Raji (cell line): Measurements from ENCODE around the gene ANK3.

ENCODE experiments used
- POLR2A ChIP-seq: IDR thresholded peaks from 2 replicates; pipeline ENCODE4 v1.6.1; 2011; ENCODE audit warnings: low read depth, low read length, control low read depth; ENCODE audit not compliant: insufficient read depth

ANK3 gene

DNA sequence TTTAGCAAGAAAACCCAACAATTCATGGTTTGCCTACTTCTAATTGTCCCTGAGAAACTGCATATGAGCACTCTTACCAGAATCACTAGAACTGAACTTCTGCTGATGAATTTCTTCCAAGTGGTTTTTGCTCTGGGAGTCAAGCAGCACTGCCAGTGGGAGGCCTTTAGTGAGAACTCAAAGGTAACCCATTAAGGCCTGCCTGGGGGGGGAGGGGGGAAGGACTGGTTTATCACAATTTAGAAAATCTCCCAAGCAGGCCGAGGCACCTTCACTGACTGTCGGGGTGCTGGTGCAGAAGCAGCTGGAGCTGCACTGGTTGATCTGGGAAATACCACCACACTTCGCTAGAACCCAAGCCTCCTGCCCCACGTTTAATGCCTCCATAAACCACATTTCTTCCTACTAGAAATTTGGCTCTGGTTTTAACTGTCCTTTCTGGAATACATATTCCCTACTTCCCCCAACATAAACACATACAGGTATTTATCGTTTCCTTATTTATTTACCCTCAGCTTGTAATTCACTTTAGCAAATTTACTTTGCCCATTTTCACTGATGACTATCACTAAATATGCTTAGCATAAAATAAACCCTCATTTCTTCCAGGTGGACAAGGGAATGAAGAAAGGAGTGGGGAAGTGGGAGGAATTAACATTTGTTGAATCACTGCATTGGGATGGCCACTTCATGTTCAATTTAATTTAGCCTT, 14.2 kb downstream of the ANK3 start:
- no peak for TF ChIP-seq POLR2A

DNA sequence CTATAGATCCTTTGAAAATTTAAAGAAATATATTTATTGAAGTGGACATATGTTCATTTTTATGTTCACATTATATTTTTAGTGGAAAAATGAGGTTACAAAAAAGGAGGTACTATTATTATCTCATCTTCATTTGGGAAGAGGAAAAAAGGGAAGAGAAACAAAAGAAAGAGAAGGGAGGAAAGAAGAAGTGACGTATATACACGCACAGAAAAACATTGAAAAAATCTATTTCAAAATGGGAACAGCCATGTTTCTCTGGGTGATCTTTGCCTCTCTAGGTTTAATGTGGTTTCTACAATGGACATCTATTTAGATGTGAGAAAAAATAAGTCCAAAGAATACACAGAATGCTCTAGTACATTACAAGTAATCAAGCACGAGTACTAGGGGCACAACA, 14.8 kb downstream of the ANK3 start:
- TF ChIP-seq POLR2A: no peak

DNA sequence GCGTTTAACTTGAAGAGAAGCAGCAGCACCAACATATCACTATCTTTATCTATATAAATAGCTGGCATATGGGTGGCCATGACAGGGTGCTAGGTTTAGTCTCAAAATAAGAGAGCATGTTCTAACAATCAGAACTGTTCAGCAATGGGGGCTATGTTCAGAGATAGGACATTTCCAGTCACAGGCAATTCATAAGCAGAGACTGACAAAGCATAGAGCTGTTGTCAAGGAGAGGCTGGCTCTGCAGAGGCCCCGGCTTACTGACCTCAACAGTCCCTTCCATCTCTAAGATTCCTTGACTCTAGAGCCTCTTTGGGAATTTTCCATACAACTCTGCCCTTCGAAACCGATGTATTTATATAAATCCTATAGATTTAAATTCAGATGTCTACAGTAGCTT, 17.2 kb downstream of the ANK3 start:
- no peak for TF ChIP-seq POLR2A

DNA sequence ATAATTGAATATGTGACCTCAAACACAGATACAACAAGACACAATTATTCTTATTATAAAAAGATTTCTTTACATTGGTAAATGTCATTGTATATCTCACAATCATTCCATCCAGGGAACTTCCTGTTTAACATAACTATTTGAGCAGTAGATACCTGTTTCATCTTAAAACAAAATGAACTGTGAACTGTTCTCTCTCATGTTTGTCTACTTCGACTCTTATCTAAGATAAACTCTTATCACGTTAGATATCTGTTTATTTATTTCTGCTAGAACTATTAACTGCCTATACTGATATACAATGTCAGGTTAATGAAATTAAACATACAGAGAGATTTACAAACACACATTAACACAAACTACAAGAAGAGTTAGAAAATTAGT, 20.1 kb downstream of the ANK3 start:
- no peak for TF ChIP-seq POLR2A

DNA sequence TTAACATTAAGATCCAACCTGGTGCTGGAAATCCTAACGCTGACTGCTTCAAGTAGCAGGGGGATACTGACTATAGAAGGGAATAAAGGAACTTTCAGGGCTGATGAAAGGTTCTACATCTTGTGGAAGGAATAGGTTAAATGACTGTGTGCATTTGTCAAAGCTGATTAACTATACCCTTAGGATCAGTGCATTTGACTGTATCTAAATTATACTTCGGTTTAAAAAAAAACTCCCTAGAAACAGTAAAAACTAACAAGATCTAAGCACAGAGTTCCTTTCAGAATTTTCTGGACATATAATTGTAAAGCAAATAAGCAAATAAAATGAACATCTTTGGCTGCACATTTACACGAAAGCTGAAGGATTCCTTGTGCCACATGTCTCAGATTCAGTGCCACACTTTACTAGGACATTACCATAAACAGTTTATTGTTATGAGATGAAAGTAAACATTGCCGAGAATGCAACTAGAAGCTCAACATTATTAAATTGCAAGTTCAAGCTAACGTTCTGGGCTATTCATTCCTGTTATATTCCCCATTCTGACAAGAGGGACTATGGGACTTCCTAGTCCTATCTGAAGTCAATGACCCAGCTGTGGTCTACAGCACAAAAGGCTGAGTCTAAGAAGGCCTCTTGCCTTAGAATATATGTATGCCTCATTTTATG, 20.7 kb downstream of the ANK3 start:
- no peak for TF ChIP-seq POLR2A

DNA sequence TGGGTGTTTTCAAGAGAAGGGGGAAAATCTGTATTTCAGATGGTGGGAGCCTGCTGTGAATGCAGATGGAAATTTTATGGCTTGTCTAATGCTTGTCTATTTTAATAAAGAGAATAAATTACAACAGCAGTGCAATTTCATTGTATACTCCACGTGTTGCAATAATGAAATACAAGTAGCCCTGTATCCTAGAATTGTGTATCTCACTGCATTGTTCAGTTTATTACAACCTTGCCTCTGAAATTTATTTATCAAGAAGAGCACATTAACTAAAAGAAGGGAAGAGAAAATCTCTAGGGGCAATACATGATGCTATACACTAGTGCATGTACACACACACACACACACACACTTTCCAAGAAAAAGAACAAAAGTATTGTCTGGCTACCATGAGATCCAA, 21.8 kb downstream of the ANK3 start:
- no peak for TF ChIP-seq POLR2A

DNA sequence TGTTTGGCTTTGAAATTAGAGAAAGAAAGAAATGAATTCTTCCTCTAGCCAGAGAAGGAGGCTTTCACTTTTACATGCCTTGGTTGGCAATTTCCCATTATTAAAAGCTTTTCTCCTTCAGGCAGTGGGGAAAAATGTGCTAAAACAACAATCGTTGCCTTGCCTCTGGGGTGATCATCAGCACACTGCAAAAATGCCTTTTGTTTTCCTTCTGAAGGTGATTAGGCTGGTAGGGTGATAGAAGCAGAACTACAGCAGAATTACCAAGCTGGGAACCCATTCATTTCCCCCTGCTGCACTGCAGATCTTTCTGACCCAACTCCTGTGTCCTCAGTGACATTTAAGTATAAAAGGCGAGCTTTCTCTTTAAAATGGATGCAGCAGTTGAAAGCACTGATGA, 22.2 kb downstream of the ANK3 start:
- TF ChIP-seq POLR2A: no peak

DNA sequence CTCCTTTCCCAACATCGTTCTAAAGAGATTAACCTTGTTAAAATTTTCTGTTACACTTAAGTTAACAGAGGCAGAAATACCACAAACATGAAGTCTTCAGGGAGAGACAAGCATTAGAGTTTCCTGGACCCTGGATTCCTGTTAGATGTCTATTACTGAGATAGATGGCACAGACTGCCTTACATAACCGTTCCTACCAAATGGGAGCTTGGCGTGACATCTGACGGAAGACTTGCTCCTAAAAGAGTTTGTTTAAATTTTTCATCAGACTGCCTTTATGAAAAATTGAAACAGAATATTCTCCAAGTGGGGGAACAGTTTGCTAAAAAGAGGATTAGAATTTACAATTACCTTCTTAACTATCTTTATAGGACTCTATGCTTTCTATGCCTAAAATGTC, 22.7 kb downstream of the ANK3 start:
- no peak for TF ChIP-seq POLR2A

DNA sequence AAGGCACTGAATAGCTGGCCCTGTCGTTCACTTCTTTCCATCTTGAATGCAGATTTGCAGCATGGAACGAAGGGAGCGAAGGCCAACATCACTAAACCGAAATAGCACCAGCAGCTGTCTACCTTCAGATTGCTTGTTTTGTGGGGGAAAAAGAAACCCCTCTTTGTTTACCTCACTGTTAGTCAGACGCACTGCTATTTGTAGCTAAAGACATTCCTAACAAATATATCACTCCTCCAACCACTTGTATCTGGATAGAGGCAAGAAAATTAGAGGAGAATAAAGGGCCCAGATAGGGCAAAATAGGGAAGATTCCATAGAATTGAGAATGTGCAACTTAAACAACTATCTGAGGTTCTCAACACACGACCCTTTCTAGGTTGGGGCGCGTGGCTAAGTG, 26.5 kb downstream of the ANK3 start:
- TF ChIP-seq POLR2A: no peak

DNA sequence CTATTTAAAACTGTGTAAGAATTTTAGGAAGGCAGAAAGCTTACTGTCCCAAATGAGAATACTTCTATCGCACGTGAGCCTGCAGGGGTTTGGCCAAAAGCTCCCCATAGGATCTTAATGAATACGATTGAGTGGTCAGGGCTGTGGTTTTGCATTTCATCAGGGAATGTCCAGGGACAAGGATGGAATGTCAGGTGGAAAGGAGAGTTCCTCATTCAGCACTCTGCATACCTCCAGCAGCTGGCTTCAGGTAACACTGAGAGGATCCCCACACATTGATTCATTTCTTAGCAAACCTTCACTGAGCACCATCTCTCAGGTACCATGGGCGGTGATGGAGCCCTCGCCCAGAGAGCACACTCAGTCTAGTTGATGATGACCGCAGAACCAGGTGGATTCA, 27.2 kb downstream of the ANK3 start:
- no peak for TF ChIP-seq POLR2A

DNA sequence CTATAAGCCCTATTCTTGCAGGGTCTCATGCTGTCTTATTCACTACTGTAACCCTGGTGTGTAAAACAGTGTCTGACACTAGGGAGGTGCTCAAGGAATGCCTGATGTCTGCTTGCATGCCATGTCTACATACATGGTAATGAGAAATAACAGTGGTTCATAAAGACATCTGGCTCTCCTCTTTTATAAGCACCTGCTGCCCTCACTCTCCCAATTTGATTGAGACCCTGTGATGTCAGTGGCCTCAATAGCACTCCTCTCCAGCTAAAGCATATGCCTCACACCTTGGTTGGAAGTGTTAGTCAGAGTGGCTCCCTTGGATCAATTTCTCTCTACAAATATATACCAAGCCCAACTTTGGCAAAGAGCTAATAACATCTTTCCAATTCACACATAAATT, 30.6 kb downstream of the ANK3 start:
- no peak for TF ChIP-seq POLR2A

DNA sequence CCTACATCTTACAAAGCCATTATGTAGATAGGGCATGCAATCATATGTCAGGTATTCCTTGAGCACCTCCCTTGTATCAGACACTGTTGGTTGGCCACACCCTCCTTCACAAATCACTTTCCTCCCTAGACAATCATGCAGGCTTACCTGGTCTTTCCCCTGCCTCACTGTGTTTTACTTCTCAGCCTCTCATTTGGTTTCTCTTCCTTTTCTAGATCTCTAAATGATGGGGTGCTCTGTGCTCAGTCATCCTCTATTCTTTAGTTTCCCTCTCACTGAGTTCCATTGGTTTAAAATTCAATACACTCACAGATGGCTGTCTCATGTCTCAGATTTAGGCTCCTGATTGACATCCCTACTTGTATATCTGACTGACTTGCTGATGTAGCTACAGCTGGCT, 31.4 kb downstream of the ANK3 start:
- TF ChIP-seq POLR2A: no peak

DNA sequence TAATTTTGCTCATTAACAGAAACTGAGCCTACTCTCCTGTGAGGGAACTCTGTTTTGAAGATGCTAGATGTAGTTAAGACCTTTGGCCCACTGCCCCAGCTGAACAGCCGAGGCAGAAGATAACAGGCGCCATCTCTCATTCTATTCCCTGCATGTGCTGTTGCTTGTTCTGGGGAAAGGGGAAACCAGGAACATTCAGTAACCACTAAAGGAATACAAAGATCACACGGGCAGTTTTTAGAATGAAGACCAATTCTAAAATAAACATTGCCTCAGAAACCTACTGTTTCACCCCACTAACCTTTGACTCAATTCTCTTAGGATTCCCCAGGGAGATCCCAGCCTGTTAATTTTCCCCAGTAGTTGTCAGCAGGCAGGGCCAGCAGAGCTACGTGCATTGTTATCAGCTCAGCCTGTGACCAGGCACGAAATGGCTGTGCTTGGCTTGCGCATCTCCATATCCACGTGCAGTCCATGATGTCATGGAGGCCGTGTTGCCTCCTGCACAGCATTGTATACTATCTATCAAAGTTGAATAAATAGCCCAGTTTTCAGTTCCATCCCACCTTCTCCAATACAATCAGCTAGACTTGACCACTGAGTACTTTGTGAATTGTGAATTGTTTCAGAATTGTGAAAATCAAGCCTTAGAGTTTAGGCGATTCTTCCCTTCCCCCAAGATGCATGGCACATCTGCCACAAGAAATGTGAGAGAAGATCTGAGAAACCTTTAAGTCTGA, 36.0 kb downstream of the ANK3 start:
- no peak for TF ChIP-seq POLR2A

DNA sequence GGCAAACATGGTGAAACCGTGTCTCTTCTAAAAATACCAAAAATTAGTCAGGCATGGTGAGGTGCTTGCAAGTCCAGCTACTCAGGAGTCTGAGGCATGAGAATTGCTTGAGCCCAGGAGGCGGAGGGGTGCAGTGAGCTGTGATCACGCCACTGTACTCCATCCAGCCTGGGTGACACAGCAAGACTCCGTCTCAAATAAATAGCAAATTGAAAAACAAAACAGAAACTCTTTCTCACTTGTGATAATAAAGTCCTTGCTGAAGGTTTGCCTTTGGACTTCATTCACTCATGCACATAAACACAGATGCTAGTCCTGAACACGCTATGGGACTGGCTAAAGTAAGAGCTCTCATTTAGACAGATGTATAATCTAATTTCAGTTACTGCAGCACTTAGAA, 37.6 kb downstream of the ANK3 start:
- TF ChIP-seq POLR2A: peak; percentile 30; the same call in 1 of the 2 replicates

DNA sequence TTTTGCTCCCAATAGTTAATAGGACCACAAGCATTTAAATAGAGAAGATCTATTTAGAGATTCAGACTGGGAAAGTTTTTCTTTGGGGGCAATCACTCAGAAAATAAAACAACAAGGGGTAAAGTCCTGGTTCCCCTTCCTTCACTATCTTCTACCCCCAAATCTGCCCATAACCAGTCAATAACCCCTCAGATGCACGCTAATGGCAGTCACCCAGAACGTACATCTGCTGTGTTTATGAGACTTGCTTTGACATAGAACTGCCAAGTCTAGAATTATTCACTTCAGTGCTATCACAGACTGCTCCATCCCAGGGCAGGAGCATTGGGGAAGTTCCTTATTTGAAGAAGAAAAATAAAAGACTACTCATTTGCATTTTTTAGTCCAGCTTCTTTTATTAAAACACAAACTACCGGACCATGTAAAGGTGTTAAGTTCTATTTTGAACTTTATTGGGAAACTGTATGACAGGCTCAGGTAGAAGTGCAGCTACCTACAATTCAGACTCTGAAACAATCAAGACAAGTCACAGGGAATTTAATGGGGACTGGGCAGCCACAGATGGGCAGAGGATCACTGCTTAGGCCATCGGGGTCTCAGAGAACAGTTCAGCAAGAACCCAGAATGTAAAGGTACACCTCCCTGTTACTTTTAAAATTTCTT, 38.4 kb downstream of the ANK3 start:
- TF ChIP-seq POLR2A: 0 out of 2 replicates have a peak, but pooled peaks have one; percentile 18

DNA sequence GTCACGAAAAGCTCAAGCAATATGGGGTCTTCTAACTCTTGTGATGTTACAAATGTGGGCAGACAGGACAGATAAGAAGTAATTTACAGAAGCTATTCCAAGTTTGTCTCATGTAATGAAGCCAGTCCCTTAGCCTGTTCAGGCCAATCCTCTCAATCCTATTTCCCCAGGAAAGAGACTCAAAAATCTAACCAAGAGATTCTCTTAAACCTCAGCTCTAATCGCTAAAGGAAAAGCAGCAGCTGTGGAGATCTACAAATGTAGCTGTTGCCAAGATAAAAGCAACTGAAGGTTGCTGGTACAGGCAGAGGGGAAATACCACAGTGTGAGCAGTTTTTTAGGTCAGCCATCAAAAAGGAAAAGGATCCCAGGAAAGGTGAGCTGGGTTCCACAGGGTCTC, 39.3 kb downstream of the ANK3 start:
- TF ChIP-seq POLR2A: no peak
